GM19035 (cell line): Measurements from ENCODE around the gene LDLRAD4.

ENCODE experiments used
- ATAC-seq: cut with Tn5 transposase; IDR thresholded peaks from one replicate; pipeline ENCODE4 v1.9.1; 2021; ENCODE audit not compliant: unreplicated experiment

The LDLRAD4 gene

GRCh38 chr18:13218368-13218991 is at the start of gene LDLRAD4:
Gene LDLRAD4 (plus strand): TSS chr18:13218760.
- no peak for ATAC-seq

- no peak for ATAC-seq
Measured at GRCh38 chr18:13173578-13174145, 44.9 kb upstream of the LDLRAD4 start.

GRCh38 chr18:13175266-13175665 is 43.3 kb upstream of the LDLRAD4 start:
- no peak for ATAC-seq

GRCh38 chr18:13175754-13176210 is 42.8 kb upstream of the LDLRAD4 start:
- ATAC-seq = no peak

GRCh38 chr18:13176847-13177246 is 41.7 kb upstream of the LDLRAD4 start:
- ATAC-seq = no peak

- ATAC-seq = no peak
Measured at GRCh38 chr18:13178197-13178596, 40.4 kb upstream of the LDLRAD4 start.

GRCh38 chr18:13178976-13179375 is 39.6 kb upstream of the LDLRAD4 start:
- no peak for ATAC-seq

- no peak for ATAC-seq
Measured at GRCh38 chr18:13179566-13180113, 38.9 kb upstream of the LDLRAD4 start.

GRCh38 chr18:13180614-13181375 is 37.8 kb upstream of the LDLRAD4 start:
- ATAC-seq = no peak

- ATAC-seq = no peak
Measured at GRCh38 chr18:13181765-13182164, 36.8 kb upstream of the LDLRAD4 start.

GRCh38 chr18:13183359-13183758 is 35.2 kb upstream of the LDLRAD4 start:
- ATAC-seq = no peak

- no peak for ATAC-seq
Measured at GRCh38 chr18:13183790-13184189, 34.8 kb upstream of the LDLRAD4 start.

- no peak for ATAC-seq
Measured at GRCh38 chr18:13184396-13184795, 34.2 kb upstream of the LDLRAD4 start.

- no peak for ATAC-seq
Measured at GRCh38 chr18:13185675-13186198, 32.8 kb upstream of the LDLRAD4 start.

GRCh38 chr18:13186687-13187086 is 31.9 kb upstream of the LDLRAD4 start:
- no peak for ATAC-seq

- no peak for ATAC-seq
Measured at GRCh38 chr18:13187498-13187897, 31.1 kb upstream of the LDLRAD4 start.

GRCh38 chr18:13191031-13191430 is 27.5 kb upstream of the LDLRAD4 start:
- ATAC-seq = no peak

- no peak for ATAC-seq
Measured at GRCh38 chr18:13191779-13192178, 26.8 kb upstream of the LDLRAD4 start.

GRCh38 chr18:13192970-13193369 is 25.6 kb upstream of the LDLRAD4 start:
- no peak for ATAC-seq

- no peak for ATAC-seq
Measured at GRCh38 chr18:13194239-13194638, 24.3 kb upstream of the LDLRAD4 start.

GRCh38 chr18:13198701-13199100 is 19.9 kb upstream of the LDLRAD4 start:
- no peak for ATAC-seq

- ATAC-seq = no peak
Measured at GRCh38 chr18:13199169-13199568, 19.4 kb upstream of the LDLRAD4 start.
